HL-60/S4 treated with phorbol 12-myristate 13-acetate at 8.2 ng/mL for 4 days and 3 days (cell line): ENCODE results near the gene APOBR.
"Not testable (repeated sequence)": the region's sequence is repeated elsewhere in the genome, so short reads cannot be mapped to it uniquely, and the experiment has no call there.

Experiments
- in situ Hi-C: fragments of 300-500 bp; cut with MboI; formaldehyde crosslinking; loops from 2 replicates; pipeline ENCODE4 v1.15.0; 2022; ENCODE audit warnings: low sequenced_read_pairs

Gene APOBR

GRCh38 chr16:28526201-28527099 lies 32.0 kb downstream of the APOBR start:
- in situ Hi-C loops = no loop called here

GRCh38 chr16:28527100-28527785 lies 32.8 kb downstream of the APOBR start:
- in situ Hi-C loops = not testable (repeated sequence)

- in situ Hi-C loops = no loop called here
Measured at GRCh38 chr16:28527985-28528384, 33.5 kb downstream of the APOBR start.

GRCh38 chr16:28528463-28528867 lies 34.0 kb downstream of the APOBR start:
- in situ Hi-C loops = no loop called here

GRCh38 chr16:28529124-28529523 lies 34.7 kb downstream of the APOBR start:
- in situ Hi-C loops = no loop called here

DNA sequence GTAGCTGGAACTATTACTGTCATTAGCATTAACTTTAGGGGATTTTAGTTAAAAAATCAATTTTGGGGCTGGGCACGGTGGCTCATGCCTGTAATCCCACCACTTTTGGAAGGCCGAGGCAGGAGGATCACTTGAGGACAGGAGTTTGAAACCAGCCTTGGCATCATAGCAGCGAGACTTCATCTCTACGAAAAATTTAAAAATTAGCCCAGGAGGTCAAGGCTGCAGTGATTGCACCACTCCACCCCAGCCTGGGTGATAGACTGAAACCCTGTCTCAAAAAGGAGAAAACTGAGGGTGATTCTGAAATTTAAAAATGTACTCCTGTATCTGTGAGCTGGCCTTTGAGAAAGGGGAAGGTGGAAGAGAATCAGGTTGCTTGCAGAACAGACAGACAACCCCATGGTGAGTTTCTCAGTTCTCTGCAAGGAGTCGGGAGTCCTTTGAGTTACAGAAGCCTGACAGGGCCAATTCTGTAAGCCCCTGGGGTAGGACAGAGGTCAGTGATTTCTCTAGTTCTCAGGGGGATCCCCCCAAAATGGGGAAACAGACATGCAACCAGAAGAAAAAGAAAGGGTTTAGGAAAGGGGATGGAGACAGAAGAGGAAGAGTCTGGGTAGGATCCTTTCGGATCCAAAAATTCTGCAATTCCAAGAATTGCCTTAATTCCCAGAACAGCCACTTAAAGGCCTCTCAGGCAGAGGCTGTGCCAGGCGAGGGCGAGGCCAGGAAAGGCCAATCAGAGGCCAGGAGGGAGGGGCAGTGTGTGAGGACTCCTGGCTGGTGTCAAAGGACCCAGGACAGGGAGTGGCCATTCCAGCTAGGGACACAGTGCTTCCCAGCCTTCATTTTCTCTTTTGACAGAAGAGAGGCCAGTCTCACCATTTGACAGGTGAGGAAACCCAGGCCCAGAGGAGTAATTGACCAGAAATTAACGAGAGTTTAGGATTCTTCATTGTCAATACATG lies 37.6 kb downstream of the APOBR start:
- in situ Hi-C loops = no loop called here

GRCh38 chr16:28532940-28533647 lies 38.7 kb downstream of the APOBR start:
- in situ Hi-C loops = no loop called here

DNA sequence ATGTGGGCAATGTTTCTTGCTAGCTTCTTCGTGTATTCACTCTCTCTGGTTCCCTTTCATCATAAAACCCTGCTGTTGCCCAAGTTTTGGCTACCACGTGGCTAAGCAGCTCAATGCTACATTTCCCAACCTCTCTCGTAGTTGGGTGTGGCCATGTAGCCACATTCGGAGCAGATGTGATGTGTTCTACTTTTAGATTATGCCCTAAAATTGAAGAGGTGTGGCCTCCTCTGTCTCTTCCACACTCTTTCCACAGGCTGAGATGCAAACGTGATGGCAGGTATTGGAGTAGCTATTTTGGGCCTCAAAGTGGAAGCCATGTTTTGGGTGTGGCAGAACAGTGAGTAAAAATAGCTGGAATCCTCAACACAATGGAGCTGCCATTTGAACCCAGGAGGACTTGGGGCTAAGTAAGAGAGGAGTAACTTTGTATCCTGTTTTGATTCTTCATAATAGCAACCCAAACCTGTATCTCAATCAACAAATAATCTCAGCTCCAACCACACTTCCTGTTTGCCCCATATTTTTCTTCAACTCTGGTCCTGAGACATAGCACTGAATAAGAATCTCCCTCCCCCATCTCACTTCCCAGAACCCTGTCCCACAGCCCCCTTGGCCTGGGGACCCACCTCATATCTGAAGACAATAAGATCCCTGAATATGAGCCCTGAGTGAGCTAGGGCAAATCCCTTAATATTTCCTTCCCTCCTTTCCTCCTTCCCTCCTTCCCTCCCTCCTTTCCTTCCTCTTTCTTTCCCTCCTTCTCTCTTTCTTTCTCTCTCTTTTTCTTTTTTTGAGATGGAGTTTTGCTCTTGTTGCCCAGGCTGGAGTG lies 40.3 kb downstream of the APOBR start:
- in situ Hi-C loops = no loop called here

GRCh38 chr16:28537076-28537475 lies 42.6 kb downstream of the APOBR start:
- in situ Hi-C loops = no loop called here

DNA sequence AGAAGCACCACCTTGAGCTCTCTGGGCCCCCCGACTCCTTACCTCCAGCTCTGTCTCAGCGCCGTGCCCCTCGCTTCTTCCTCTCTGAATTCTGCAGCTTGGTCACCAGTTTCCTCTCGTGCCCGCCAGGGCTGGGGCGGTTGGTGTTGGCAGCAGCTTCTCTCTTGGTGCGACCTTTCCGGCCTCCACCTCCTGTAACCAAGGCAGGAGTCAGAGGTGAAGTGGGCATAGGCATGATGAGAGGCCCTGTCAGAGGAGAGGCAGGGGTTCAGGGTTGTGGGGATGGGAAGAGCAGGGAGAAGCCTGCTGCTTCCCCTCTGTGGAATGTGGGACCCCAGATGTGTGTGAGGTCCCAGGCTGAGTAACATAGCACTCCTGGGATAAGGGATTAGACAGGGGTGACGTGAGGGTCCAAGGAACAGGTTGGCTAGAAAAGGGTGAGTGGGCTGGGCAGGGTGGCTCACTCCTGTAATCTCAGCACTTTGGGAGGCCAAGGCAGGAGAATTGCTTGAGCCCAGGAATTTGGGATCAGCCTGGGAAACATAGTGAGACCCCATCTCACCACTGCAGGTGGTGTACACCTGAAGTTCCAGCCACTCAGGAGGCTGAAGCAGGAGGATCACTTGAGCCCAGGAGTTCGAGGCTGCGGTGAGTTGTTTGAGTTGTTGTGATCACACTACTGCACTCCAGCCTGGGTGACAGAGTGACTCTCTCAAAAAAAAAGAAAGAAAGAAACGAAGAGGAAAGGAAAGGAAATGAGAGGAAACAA lies 43.7 kb downstream of the APOBR start:
- in situ Hi-C loops = no loop called here

GRCh38 chr16:28538733-28539596 lies 44.5 kb downstream of the APOBR start, which contains the start of gene NUPR1:
Gene NUPR1 (minus strand): TSS chr16:28538974. CDS start chr16:28538907, 67 bp downstream.
- in situ Hi-C loops = no loop called here

GRCh38 chr16:28540346-28540745 lies 45.9 kb downstream of the APOBR start:
- in situ Hi-C loops = no loop called here

DNA sequence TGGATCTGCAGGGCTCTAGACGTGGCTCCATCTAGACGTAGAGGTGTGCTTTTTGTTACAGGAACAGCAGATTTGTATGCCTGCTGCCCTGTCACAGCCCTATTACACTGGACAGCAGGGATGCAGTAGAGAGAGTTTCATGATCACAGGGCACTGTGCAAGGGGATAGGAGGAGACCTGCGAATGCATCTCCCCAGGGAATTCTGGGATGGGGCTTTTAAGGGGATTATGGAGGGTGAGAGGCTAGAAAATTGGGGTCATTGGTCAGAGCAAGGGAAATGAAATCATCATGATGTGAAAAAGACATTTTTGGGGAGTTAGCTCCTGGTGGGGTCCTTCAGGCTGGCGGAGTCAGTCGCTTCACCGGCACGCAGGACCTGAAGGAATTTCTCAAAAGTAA lies 48.2 kb downstream of the APOBR start:
- in situ Hi-C loops = no loop called here

DNA sequence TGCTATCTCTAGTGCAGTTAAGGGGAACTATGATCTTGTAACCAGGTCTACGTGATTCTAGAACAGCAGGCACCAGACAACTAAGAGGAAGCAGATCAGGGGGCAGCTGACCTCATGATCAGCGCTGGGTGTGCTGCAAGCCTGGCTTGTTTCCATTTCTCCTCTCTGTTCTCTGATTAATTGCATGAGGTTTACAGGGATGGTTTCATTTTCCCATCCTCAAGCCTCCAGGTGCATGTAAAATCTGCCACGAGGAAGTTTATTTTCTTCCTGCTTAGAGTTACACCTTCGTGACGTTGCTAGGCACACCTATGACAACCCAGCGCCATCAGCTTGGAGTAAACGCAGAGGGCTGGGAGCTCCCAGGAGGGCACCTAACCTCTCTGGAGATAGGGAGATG lies 48.6 kb downstream of the APOBR start:
- in situ Hi-C loops = no loop called here

DNA sequence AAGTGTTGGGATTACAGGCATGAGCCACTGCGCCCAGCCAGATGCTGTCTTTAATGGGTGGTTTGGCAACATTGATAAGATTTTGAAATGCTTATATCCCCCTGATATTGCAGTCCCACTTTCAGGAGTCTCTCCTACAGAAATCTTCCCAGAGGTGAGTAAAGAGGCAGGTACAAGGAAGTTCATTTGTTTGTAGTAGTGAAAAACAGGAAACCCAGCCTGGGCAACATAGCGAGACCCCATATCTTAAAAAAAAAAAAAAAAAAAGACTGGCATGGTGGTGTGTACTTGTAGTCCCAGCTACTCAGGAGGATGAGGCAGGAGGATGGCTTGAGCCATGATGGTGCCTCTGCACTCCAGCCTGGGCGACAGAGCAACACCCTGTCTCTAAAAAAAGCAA lies 50.6 kb downstream of the APOBR start:
- in situ Hi-C loops = no loop called here

- in situ Hi-C loops = not testable (repeated sequence)
Measured at GRCh38 chr16:28545964-28546363, 51.5 kb downstream of the APOBR start.

- in situ Hi-C loops = no loop called here
Measured at GRCh38 chr16:28546626-28547025, 52.2 kb downstream of the APOBR start.

DNA sequence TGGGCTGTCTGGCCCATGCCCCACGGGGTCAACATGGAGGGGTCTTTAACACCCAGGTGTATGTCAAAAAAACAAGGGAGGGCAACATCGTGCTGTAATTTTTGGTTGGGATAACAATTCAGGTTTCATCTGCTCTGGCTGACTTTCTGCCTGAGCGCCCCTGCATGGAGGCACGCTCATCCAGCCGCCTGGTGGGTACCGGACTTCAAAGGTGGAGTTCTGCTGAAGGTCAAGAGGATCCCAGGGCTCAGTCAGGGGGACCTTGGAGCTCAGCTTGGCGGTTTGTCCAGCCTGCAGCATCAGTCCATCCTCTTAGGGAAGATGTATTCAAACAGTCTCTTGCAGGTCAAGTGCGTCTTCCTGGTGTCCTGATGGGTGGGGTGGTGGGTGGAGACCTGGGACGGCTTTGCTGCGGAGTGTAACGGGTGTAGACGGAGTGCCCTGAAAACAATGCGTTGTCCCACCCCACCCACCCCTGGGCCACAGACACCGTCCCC lies 53.9 kb downstream of the APOBR start:
- in situ Hi-C loops = no loop called here
